ENCODE results near the gene LPAR3.

The LPAR3 gene

GRCh38 chr1:84887261-84887934, 5.6 kb downstream of the LPAR3 start:
- no peak for TF ChIP-seq CTCF (IDR thresholded peaks at IDR 0.05; ENCODE audit: insufficient read depth, low read length, poor library complexity, severe bottlenecking)
- no peak for TF ChIP-seq EZH2phosphoT487 (conservative IDR thresholded peaks at IDR 0.05; ENCODE audit: low read length)
- H3K27ac ChIP-seq (ENCODE audit: low read depth, low read length): no peak overlapping the region

GRCh38 chr1:84885469-84885868, 7.5 kb downstream of the LPAR3 start:
- Histone ChIP-seq H3K4me2 (ENCODE audit: low read depth, low read length, poor library complexity, severe bottlenecking) (no peak overlapping the region), H3K27me3 (ENCODE audit: low read length) (no peaks in the 10 kb centered on the region), H3K36me3 (ENCODE audit: low read length) (no peaks in the 10 kb centered on the region), H3K9ac (ENCODE audit: low read length) (no peak overlapping the region), H4K20me1 (ENCODE audit: low read depth, low read length) (no peaks in the 10 kb centered on the region), H3K9me2 (replicated peaks; ENCODE audit: insufficient read depth, low read length) (no peaks in the 10 kb centered on the region), H3K79me2 (ENCODE audit: insufficient read depth, low read length) (no peaks in the 10 kb centered on the region), H2AFZ (ENCODE audit: low read depth, low read length, severe bottlenecking) (no peak overlapping the region), H3K27ac (ENCODE audit: low read depth, low read length) (no peak overlapping the region), H3K4me3 (ENCODE audit: insufficient read depth, low read length, poor library complexity, severe bottlenecking) (no peak overlapping the region), H3K9me3 (ENCODE audit: insufficient read depth, low read length) (no peaks in the 10 kb centered on the region), H3F3A (ENCODE audit: insufficient read depth) (no peaks in the 10 kb centered on the region)
- TF ChIP-seq EZH2phosphoT487 (conservative IDR thresholded peaks at IDR 0.05; ENCODE audit: low read length) (no peak), CTCF (IDR thresholded peaks at IDR 0.05; ENCODE audit: insufficient read depth, low read length, poor library complexity, severe bottlenecking) (no peak)

More at GRCh38 chr1:84887261-84887934, 5.6 kb downstream of the LPAR3 start:
- Histone ChIP-seq H3K9me2 (replicated peaks; ENCODE audit: insufficient read depth, low read length) (no peaks in the 10 kb centered on the region), H3K9me3 (ENCODE audit: insufficient read depth, low read length) (no peaks in the 10 kb centered on the region), H3K27me3 (ENCODE audit: low read length) (no peaks in the 10 kb centered on the region), H2AFZ (ENCODE audit: low read depth, low read length, severe bottlenecking) (no peak overlapping the region), H4K20me1 (ENCODE audit: low read depth, low read length) (no peaks in the 10 kb centered on the region), H3F3A (ENCODE audit: insufficient read depth) (no peaks in the 10 kb centered on the region), H3K79me2 (ENCODE audit: insufficient read depth, low read length) (no peaks in the 10 kb centered on the region), H3K9ac (ENCODE audit: low read length) (no peak overlapping the region), H3K4me2 (ENCODE audit: low read depth, low read length, poor library complexity, severe bottlenecking) (no peak overlapping the region), H3K36me3 (ENCODE audit: low read length) (no peaks in the 10 kb centered on the region), H3K4me3 (ENCODE audit: insufficient read depth, low read length, poor library complexity, severe bottlenecking) (no peak overlapping the region)

GRCh38 chr1:84884671-84885389, 8.2 kb downstream of the LPAR3 start:
- H3K4me3 ChIP-seq (ENCODE audit: insufficient read depth, low read length, poor library complexity, severe bottlenecking): no peak overlapping the region
- no peaks in the 10 kb centered on the region for H3K9me2 ChIP-seq (replicated peaks; ENCODE audit: insufficient read depth, low read length)
- no peaks in the 10 kb centered on the region for H4K20me1 ChIP-seq (ENCODE audit: low read depth, low read length)
- no peaks in the 10 kb centered on the region for H3K9me3 ChIP-seq (ENCODE audit: insufficient read depth, low read length)
- H3K27ac ChIP-seq (ENCODE audit: low read depth, low read length): no peak overlapping the region
- no peak overlapping the region for H2AFZ ChIP-seq (ENCODE audit: low read depth, low read length, severe bottlenecking)
- no peak overlapping the region for H3K9ac ChIP-seq (ENCODE audit: low read length)
- H3K4me2 ChIP-seq (ENCODE audit: low read depth, low read length, poor library complexity, severe bottlenecking): no peak overlapping the region
- no peak for TF ChIP-seq CTCF (IDR thresholded peaks at IDR 0.05; ENCODE audit: insufficient read depth, low read length, poor library complexity, severe bottlenecking)
- no peak for TF ChIP-seq EZH2phosphoT487 (conservative IDR thresholded peaks at IDR 0.05; ENCODE audit: low read length)
- no peaks in the 10 kb centered on the region for H3K79me2 ChIP-seq (ENCODE audit: insufficient read depth, low read length)
- no peaks in the 10 kb centered on the region for H3K27me3 ChIP-seq (ENCODE audit: low read length)
- no peaks in the 10 kb centered on the region for H3F3A ChIP-seq (ENCODE audit: insufficient read depth)
- no peaks in the 10 kb centered on the region for H3K36me3 ChIP-seq (ENCODE audit: low read length)

Measured in SU-DHL-6 (cell line).